ENCODE measurements around the gene MAGEA9.
"Not testable (repeated sequence)": the region's sequence is repeated elsewhere in the genome, so short reads cannot be mapped to it uniquely, and the experiment has no call there.

Gene MAGEA9

GRCh38 chrX:149762696-149763614, 18.8 kb upstream of the MAGEA9 start:
- Histone ChIP-seq H3K9ac (ENCODE audit: low read depth in 1 of 2, low read length in 2 of 2) (no peak overlapping the region), H3K9me3 (ENCODE audit: control insufficient read depth in 1 of 2, low read length in 2 of 2) (no peaks in the 10 kb centered on the region), H3K4me1 (ENCODE audit: control insufficient read depth in 1 of 2, insufficient read depth in 2 of 2, low read length in 2 of 2) (no peaks in the 10 kb centered on the region), H3K27ac (ENCODE audit: low read depth, low read length) (no peak overlapping the region), H3K27me3 (ENCODE audit: control insufficient read depth in 1 of 2, insufficient read depth in 2 of 2, low read length in 2 of 2) (no peaks in the 10 kb centered on the region), H3K36me3 (ENCODE audit: control insufficient read depth in 1 of 2, insufficient read depth in 2 of 2, low read length in 2 of 2) (no peaks in the 10 kb centered on the region), H3K4me3 (ENCODE audit: low read depth in 1 of 2, low read length in 2 of 2) (no peak overlapping the region)

DNA sequence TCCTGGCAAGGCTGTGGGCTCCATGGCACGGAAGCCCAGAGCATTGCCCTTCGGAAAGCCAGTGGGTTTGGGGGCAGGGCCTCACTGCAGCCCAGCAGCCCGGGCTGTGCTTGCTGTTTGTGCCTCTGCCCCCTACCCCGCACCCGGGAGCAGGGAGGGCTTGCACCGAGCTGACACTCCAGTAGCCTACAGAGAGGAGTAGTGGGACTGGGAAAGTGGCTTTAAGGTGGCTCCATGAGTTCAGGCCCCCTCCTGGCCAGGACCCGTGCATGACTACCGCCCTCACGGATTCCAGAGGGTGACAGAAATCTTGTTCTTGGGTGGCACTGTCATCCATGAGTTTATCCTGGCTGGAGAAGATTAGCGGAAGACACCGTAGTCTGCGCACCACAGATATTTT, 11.4 kb upstream of the MAGEA9 start:
- not testable (repeated sequence) for H3K9ac ChIP-seq (ENCODE audit: low read depth in 1 of 2, low read length in 2 of 2); H3K4me3 ChIP-seq (ENCODE audit: low read depth in 1 of 2, low read length in 2 of 2); H3K4me1 ChIP-seq (ENCODE audit: control insufficient read depth in 1 of 2, insufficient read depth in 2 of 2, low read length in 2 of 2); H3K9me3 ChIP-seq (ENCODE audit: control insufficient read depth in 1 of 2, low read length in 2 of 2); H3K27ac ChIP-seq (ENCODE audit: low read depth, low read length); H3K36me3 ChIP-seq (ENCODE audit: control insufficient read depth in 1 of 2, insufficient read depth in 2 of 2, low read length in 2 of 2); H3K27me3 ChIP-seq (ENCODE audit: control insufficient read depth in 1 of 2, insufficient read depth in 2 of 2, low read length in 2 of 2)

DNA sequence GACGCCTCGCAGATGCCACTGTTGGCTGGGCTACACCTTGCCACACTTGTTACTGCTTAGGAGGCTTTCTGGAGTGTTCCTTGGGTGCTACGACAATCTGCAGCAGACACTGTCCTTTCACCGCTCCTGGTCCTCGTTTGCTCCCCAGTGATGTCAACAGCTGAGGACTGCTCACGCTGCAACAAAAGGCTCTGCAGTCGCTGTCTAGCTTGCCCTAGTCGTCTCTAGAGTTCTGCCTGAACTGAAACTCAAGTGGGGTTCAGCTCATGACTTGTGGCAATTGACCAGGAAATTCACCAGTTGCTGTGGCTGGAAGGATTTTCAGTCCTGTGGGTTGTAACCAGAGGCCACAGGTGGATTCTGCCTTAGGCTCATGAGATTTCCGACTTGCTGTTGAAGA, 8.7 kb upstream of the MAGEA9 start:
- not testable (repeated sequence) for H3K9ac ChIP-seq (ENCODE audit: low read depth in 1 of 2, low read length in 2 of 2); H3K27me3 ChIP-seq (ENCODE audit: control insufficient read depth in 1 of 2, insufficient read depth in 2 of 2, low read length in 2 of 2); H3K4me1 ChIP-seq (ENCODE audit: control insufficient read depth in 1 of 2, insufficient read depth in 2 of 2, low read length in 2 of 2); H3K4me3 ChIP-seq (ENCODE audit: low read depth in 1 of 2, low read length in 2 of 2); H3K9me3 ChIP-seq (ENCODE audit: control insufficient read depth in 1 of 2, low read length in 2 of 2); H3K27ac ChIP-seq (ENCODE audit: low read depth, low read length); H3K36me3 ChIP-seq (ENCODE audit: control insufficient read depth in 1 of 2, insufficient read depth in 2 of 2, low read length in 2 of 2)

- H3K9me3 ChIP-seq (ENCODE audit: control insufficient read depth in 1 of 2, low read length in 2 of 2); H3K9ac ChIP-seq (ENCODE audit: low read depth in 1 of 2, low read length in 2 of 2); H3K36me3 ChIP-seq (ENCODE audit: control insufficient read depth in 1 of 2, insufficient read depth in 2 of 2, low read length in 2 of 2); H3K27ac ChIP-seq (ENCODE audit: low read depth, low read length); H3K27me3 ChIP-seq (ENCODE audit: control insufficient read depth in 1 of 2, insufficient read depth in 2 of 2, low read length in 2 of 2); H3K4me1 ChIP-seq (ENCODE audit: control insufficient read depth in 1 of 2, insufficient read depth in 2 of 2, low read length in 2 of 2); H3K4me3 ChIP-seq (ENCODE audit: low read depth in 1 of 2, low read length in 2 of 2): not testable (repeated sequence)
Observed at GRCh38 chrX:149773768-149774167, 8.0 kb upstream of the MAGEA9 start, which contains the start of gene HSFX1. Gene HSFX1 (plus strand): TSS chrX:149774068. CDS start chrX:149774682, 614 bp downstream.

- not testable (repeated sequence) for H3K27me3 ChIP-seq (ENCODE audit: control insufficient read depth in 1 of 2, insufficient read depth in 2 of 2, low read length in 2 of 2); H3K4me3 ChIP-seq (ENCODE audit: low read depth in 1 of 2, low read length in 2 of 2); H3K9me3 ChIP-seq (ENCODE audit: control insufficient read depth in 1 of 2, low read length in 2 of 2); H3K36me3 ChIP-seq (ENCODE audit: control insufficient read depth in 1 of 2, insufficient read depth in 2 of 2, low read length in 2 of 2); H3K4me1 ChIP-seq (ENCODE audit: control insufficient read depth in 1 of 2, insufficient read depth in 2 of 2, low read length in 2 of 2); H3K27ac ChIP-seq (ENCODE audit: low read depth, low read length); H3K9ac ChIP-seq (ENCODE audit: low read depth in 1 of 2, low read length in 2 of 2)
Observed at GRCh38 chrX:149777999-149778398, 3.7 kb upstream of the MAGEA9 start.

DNA sequence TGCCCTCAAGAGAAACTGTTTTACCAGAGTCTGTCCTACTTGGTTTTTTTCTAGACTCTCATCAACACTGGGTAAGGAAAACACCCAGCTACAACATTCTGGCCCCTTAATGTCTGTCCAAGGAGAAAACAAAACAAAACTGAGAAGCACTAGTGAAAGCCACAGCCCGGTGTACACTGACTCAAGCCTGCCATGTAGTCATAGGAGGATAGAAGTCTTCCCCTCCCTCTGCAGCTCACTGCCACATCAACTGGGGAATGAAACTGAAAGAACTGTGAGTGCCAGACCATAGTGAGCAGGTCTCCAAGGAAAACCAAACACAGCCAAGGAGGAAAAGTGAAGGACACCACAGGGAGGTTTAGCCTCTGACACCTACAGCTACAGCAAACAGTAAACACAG, 13.8 kb downstream of the MAGEA9 start:
- H3K27me3 ChIP-seq (ENCODE audit: control insufficient read depth in 1 of 2, insufficient read depth in 2 of 2, low read length in 2 of 2); H3K4me3 ChIP-seq (ENCODE audit: low read depth in 1 of 2, low read length in 2 of 2); H3K9ac ChIP-seq (ENCODE audit: low read depth in 1 of 2, low read length in 2 of 2); H3K36me3 ChIP-seq (ENCODE audit: control insufficient read depth in 1 of 2, insufficient read depth in 2 of 2, low read length in 2 of 2); H3K4me1 ChIP-seq (ENCODE audit: control insufficient read depth in 1 of 2, insufficient read depth in 2 of 2, low read length in 2 of 2); H3K27ac ChIP-seq (ENCODE audit: low read depth, low read length); H3K9me3 ChIP-seq (ENCODE audit: control insufficient read depth in 1 of 2, low read length in 2 of 2): not testable (repeated sequence)

DNA sequence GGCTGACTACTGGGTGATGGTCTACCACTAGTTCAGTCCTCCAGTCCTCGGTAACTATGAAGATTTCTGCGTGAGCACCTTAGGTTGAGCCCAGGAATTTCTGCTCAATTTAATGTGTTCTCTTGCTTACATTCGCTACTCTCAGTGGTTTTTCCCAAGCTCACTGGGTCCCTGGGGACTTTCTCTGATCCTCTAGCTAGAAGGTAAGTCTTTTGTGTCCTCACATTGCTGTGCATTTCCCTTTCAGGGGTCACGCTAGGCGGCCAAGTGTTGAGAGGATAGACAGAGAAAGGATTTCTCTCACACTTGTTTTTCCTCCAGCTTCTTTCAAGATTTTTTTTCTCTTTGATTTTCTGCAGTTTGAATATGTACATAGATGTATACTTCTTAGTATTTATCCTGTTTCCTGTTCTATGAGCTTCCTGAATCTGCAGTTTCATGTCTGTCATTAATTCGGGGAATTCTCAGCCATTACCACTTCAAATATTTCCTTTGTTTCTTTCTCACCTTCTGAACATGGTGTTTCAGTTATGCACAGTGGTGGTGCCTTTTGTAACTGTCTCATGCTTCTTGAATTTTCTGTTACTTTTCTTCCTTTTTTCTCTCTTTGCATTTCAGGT, 17.5 kb downstream of the MAGEA9 start:
- Histone ChIP-seq H3K27ac (ENCODE audit: low read depth, low read length) (no peak overlapping the region), H3K9me3 (ENCODE audit: control insufficient read depth in 1 of 2, low read length in 2 of 2) (no peaks in the 10 kb centered on the region), H3K4me3 (ENCODE audit: low read depth in 1 of 2, low read length in 2 of 2) (no peak overlapping the region)

DNA sequence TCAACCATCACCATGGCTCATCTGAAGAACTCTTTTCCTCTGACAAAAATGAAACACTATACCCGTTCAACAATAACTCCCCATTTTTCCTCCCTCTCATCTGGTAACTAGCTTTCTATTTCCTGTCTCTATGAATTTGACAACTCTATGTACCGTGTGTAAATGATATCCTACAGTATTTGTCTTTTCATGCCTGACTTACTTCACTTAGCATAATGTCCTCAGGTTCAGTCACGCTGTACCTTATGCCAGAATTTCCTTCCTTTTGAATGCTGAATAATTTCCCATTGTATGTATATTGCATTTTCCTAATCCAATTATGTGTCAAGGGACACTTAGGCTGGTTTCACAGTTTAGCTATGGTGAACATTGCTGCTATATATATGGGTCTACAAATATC, 18.2 kb downstream of the MAGEA9 start:
- H3K9ac ChIP-seq (ENCODE audit: low read depth in 1 of 2, low read length in 2 of 2): no peak overlapping the region
- H3K36me3 ChIP-seq (ENCODE audit: control insufficient read depth in 1 of 2, insufficient read depth in 2 of 2, low read length in 2 of 2): no peaks in the 10 kb centered on the region
- H3K4me3 ChIP-seq (ENCODE audit: low read depth in 1 of 2, low read length in 2 of 2): no peak overlapping the region
- H3K4me1 ChIP-seq (ENCODE audit: control insufficient read depth in 1 of 2, insufficient read depth in 2 of 2, low read length in 2 of 2): no peaks in the 10 kb centered on the region
- H3K27ac ChIP-seq (ENCODE audit: low read depth, low read length): no peak overlapping the region
- no peaks in the 10 kb centered on the region for H3K27me3 ChIP-seq (ENCODE audit: control insufficient read depth in 1 of 2, insufficient read depth in 2 of 2, low read length in 2 of 2)
- no peaks in the 10 kb centered on the region for H3K9me3 ChIP-seq (ENCODE audit: control insufficient read depth in 1 of 2, low read length in 2 of 2)

More for the DNA sequence above, 17.5 kb downstream of the MAGEA9 start:
- H3K9ac ChIP-seq (ENCODE audit: low read depth in 1 of 2, low read length in 2 of 2): no peak overlapping the region
- H3K4me1 ChIP-seq (ENCODE audit: control insufficient read depth in 1 of 2, insufficient read depth in 2 of 2, low read length in 2 of 2): no peaks in the 10 kb centered on the region
- H3K27me3 ChIP-seq (ENCODE audit: control insufficient read depth in 1 of 2, insufficient read depth in 2 of 2, low read length in 2 of 2): no peaks in the 10 kb centered on the region
- no peaks in the 10 kb centered on the region for H3K36me3 ChIP-seq (ENCODE audit: control insufficient read depth in 1 of 2, insufficient read depth in 2 of 2, low read length in 2 of 2)

DNA sequence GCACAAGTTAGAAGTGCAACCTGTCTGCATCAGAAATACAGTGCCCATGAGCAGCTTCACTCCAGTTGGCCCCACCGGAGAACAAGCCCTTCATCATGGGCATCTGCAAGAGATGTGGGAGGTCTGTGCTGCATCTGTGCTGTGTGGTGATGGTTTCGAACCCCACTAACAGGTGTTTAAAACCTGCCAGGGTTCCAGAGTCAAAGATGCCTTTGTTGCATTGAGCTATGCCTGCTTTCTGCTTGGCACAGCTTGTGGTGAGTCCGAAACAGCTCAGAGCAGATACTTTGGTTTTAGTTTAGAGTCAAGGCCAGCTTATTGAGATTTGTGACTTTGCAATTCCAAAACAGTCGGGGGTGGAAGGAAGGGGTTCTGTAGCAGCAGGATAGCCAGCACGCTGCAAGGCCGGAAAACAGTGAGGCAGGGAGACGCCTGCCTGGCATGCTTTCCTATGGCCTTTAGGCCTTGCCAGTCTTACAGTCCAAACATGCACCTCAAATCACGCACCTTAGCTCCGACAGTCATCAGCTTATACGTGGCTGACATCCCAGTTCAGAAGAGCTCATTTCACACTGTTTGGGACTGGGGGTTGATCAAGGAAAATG, 21.8 kb downstream of the MAGEA9 start:
- Histone ChIP-seq H3K36me3 (ENCODE audit: control insufficient read depth in 1 of 2, insufficient read depth in 2 of 2, low read length in 2 of 2) (no peaks in the 10 kb centered on the region), H3K9me3 (ENCODE audit: control insufficient read depth in 1 of 2, low read length in 2 of 2) (no peaks in the 10 kb centered on the region), H3K4me1 (ENCODE audit: control insufficient read depth in 1 of 2, insufficient read depth in 2 of 2, low read length in 2 of 2) (no peaks in the 10 kb centered on the region), H3K27me3 (ENCODE audit: control insufficient read depth in 1 of 2, insufficient read depth in 2 of 2, low read length in 2 of 2) (no peaks in the 10 kb centered on the region), H3K9ac (ENCODE audit: low read depth in 1 of 2, low read length in 2 of 2) (no peak overlapping the region), H3K27ac (ENCODE audit: low read depth, low read length) (no peak overlapping the region), H3K4me3 (ENCODE audit: low read depth in 1 of 2, low read length in 2 of 2) (no peak overlapping the region)

DNA sequence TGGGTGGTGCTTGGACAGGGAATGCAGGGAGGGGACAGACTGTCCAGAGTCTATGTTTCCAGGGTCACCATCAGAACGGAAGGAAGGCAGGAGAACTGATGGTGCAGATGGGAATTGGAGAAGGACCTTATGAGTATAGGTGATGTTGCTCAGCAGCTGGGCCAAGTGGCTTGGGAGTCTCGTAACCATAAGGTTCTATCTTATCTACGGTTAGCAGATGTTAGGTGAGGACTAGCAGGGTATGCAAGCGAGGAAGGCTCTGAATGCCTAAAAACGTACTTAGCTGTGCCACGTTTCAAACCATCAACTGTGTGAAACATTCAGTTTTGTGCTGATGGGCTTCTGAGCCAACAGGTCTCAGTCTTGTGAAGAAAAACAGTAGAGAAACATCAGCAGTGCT, 22.4 kb downstream of the MAGEA9 start:
- Histone ChIP-seq H3K9ac (ENCODE audit: low read depth in 1 of 2, low read length in 2 of 2) (no peak overlapping the region), H3K36me3 (ENCODE audit: control insufficient read depth in 1 of 2, insufficient read depth in 2 of 2, low read length in 2 of 2) (no peaks in the 10 kb centered on the region), H3K4me3 (ENCODE audit: low read depth in 1 of 2, low read length in 2 of 2) (no peak overlapping the region), H3K27me3 (ENCODE audit: control insufficient read depth in 1 of 2, insufficient read depth in 2 of 2, low read length in 2 of 2) (no peaks in the 10 kb centered on the region), H3K9me3 (ENCODE audit: control insufficient read depth in 1 of 2, low read length in 2 of 2) (no peaks in the 10 kb centered on the region), H3K4me1 (ENCODE audit: control insufficient read depth in 1 of 2, insufficient read depth in 2 of 2, low read length in 2 of 2) (no peaks in the 10 kb centered on the region), H3K27ac (ENCODE audit: low read depth, low read length) (no peak overlapping the region)
